ENCODE data around the gene CRNKL1. TPM values are rescaled to one million over a fixed set of nuclear protein-coding genes. Genes with fewer than 3 reads are reported as not detected.
"Not testable (repeated sequence)": the region's sequence is repeated elsewhere in the genome, so short reads cannot be mapped to it uniquely, and the experiment has no call there.

CRNKL1 gene
- total RNA-seq, 1 experiment from 2014 or later: 49.7 TPM

DNA sequence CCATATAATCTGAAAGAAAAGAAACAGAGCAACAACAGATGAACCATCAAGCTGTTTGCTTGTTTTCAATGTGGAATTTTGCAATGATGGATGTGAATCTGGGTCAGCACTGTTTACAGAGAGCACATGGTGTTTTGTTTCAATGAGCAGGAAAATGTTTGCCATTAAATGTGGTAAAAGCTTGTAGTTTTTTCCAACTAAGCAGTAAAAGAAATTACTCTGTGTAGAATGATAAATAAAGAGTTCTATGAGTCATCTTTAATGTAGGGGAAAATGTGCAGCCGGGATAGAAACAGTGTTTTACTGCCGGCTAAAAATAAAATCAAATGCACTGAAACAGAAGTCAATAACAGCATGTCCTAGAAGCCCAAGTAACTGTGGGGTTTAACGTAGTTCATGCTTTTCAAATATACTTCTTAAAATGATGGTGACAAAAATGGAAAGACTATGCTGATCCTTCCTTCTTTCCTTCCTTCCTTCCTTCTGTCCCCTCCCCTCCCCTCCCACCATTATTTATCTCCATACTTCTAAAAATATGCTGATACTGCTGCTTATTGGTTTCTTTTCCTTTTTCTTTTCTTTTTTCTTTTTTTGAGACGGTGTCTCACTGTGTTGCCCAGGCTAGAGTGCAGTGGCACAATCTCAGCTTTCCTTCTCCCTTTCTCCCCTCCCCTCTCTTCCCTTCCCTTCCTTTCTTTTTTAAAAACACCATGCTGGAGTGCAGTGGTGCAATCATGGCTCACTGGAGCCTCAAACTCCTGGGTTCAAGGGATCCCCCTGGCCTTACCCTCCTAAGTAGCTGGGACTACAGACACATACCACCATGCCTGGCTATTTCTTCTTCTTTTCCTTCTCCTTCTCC, 41.4 kb downstream of the CRNKL1 start:
- DNase-seq (ENCODE audit: low read depth): peak; percentile 69

DNA sequence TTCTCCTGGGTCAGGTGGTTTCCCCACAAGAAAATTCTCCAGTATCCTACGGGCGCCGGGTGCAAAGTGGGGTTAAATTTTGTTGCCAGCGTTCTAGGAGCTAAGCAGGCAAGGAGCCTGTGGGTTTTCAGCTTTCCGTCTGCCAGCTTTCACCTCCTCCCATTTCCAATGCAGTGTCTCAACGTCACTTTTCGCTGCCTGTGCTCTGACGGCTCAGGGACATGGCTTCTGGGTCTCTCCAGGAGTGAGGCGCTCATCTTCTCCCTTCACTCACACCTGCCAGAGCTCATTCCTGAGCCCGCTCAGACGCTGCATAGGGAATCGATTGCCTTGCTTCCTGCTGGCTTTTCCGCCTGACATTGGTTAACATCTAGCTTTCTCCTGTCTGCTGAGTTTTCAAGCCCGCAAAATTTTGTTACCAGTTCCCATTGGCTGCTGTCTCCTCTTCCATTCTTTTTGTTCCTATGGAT, 42.4 kb downstream of the CRNKL1 start:
- no peak for DNase-seq (ENCODE audit: low read depth)

DNA sequence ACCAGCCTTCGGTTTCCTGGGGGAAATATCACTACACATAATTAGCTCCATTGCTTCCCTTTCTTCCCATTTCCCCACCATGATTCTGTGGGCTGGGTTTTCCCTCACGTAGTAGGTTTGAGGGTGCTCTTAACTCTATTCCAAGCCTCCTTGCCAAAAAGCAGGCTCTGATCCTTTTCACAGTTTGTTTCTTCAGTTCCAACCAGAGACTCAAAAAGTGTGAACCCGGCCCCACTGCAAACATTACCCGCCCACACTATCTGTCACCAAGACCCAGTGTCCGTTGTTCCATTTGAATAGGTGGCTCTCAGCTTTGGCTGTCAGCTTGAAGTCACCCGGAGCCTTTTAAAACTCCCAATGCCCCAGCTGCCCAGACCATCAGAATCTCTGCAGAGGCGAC, 46.9 kb downstream of the CRNKL1 start:
- no peak for DNase-seq (ENCODE audit: low read depth)

DNA sequence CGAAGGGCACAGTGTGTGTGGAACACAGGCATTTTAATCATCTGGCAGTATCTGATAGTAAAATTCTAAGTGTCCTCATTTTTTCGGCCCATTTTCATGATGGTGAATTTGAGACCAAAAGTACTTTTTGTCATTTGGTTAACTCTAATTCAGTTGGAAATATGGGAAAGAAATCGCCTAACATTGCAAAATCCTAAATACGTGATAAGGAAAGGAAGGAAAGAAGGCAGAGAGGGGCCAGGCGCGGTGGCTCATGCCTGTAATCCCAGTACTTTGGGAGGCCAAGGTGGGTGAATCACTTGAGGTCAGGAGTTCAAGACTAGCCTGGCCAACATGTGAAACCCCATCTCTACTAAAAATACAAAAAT, 48.3 kb downstream of the CRNKL1 start:
- DNase-seq (ENCODE audit: low read depth): not testable (repeated sequence)

DNA sequence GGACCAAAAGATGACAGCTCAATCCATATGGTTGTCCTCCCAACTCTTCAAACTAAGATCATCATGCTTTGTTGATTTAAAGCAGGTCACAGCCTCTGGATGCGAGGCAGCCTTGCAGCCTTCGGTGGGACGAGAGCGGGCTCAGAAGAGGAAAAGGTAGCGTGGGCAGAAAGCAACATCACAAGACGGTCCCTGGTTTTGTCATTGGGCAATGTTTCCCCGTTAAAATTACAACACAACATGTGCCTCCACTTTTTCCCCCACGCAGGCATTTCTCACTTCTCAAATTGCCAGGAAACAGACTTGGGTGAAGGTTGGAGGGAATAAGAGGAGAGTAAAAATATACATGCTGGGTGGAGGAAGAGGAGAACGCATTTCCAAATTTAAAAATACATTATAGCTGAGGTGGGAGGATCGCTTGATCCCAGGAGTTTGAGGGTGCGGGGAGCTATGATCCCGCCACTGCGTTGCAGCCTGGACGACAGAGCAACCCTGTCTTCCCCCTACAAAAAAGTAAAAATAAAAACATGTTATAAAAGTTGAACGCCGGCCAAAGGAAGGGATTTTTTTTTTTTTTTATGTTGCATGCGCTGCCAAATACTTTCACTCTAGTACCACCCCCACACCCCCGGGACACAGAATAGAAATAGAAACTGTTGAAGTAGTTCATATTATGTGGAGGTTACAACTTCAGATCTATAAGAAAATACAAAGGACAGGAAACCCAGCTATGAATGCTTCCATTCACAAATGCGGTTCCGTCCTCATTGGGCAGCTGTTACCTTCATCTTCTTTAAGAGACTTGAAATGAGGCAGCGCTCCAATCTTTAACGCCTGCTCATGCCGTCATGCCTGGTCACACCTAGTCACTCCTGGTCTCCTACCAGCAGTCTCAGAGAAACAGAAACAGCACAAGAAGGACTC, 49.0 kb downstream of the CRNKL1 start:
- peak; percentile 69 for DNase-seq (ENCODE audit: low read depth)

DNA sequence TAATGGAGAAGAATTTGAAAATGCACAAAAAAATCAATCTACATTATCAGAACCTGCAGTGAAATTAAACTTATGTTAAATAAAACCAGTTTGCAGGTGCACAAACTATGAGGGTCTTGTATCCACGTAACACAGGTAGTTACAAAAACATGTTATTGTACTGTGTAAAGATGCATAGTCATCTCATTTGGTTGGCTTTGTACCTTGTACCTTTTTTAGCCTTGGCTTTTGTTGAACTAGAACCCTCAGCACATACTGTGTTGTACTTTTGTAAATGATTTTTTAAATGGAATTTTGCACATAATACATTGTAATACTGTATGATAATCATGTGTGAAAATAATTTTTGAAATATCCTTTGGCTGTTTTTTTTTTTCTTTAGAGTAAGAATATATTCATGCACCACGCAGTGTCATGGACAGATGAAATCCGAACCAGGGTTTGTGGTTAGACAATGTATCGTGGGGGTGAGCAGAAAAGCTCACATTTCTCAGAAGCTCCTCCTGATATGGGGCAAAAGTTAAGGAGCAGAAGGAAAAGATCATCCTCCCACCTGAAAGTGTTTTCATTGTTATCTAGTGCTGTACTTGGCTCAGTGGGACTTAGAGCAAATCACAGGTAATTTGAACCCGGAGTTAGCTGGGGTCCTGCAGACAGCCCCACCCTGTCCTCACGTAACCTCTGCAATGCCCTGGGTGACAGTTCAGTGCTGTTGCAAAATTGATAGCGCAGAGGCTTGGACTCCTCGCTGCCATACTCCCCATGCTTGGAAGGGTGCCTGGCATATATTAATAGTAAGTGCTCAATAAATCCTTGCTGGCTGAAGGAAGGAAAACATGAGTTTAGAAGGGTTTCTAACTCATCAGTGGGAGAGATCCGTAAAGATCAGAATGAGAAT, 49.9 kb downstream of the CRNKL1 start:
- DNase-seq (ENCODE audit: low read depth): peak; percentile 47

GRCh38 chr20:20000211-20000968, 51.9 kb downstream of the CRNKL1 start:
- no peak for DNase-seq (ENCODE audit: low read depth)

- DNase-seq (ENCODE audit: low read depth): no peak
Measured at GRCh38 chr20:19998990-19999705, 53.1 kb downstream of the CRNKL1 start.

DNA sequence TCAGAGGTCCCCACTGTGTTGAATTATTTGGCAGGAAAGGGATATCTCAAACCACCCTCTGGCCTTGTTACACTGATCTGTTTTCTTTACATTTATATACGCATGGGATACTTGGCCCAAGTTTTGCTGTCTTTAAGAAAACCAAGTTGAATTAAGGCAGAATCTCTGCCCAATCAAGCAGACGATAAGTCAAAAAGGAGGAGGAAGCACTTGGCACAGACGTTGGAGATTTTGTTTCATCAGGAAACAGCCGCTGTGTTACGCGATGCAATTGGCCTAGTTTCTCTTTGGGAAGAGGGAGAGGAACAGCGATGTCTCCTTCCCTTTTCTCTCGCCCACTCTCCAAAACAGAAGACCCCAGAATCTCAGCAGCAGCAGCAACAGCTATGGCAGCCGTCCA, 55.3 kb downstream of the CRNKL1 start:
- DNase-seq (ENCODE audit: low read depth): no peak

DNA sequence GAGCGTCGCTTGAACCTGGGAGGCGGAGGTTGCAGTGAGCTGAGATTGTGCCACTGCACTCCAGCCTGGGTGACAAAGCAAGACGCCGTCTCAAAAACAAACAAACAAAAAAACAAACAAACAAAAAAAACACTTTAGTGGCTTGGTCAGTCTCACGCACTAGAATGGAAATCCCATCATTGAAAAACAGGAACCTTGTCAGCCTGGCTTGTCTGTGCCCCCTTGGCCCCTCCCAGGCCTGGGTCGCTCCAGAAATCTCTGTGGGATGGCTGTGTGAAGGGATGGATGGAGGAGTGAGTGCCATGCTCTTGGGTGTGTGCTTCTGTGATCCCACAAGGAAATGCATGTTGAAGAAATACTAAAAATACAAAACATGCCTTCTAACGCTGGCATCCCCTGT, 56.0 kb downstream of the CRNKL1 start:
- DNase-seq (ENCODE audit: low read depth): no peak

GRCh38 chr20:19995220-19995863, 56.9 kb downstream of the CRNKL1 start:
- DNase-seq (ENCODE audit: low read depth): peak; percentile 73

DNA sequence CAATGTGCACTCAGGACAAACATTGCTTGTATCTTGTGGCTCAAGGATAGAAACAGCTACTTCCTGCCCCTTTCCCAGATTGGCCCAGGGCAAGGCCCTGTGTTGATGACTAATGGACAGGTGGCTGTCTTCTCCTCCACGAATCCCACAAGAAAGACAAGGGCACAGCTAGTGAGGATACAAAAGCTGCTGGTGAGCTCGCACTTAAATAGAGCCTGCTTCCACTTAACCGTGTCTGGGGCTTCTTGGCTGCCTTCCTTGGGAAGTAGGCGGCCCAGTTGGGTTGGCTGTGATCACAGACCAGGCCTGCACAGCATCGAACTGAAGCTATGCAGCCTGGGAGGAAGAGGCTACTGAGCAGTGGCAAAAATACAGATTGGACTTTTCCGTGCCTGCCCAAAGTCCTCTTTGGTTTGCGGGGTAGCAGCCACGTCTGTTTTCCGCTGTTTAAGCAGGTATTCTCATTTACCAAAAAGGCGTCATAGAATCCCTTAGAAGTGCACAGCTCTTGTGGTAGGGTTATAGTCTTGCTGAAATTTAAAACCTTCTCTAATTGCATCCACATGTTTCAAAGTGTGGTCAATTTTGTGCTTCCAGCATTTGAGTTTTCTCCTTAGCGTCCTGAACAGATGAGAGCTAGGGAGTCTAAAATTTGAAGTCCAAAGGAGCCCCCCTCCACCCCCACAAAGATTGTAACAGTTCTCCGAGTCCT, 58.2 kb downstream of the CRNKL1 start:
- DNase-seq (ENCODE audit: low read depth): peak; percentile 99

GRCh38 chr20:19992996-19993908, 59.0 kb downstream of the CRNKL1 start:
- DNase-seq (ENCODE audit: low read depth): peak; percentile 100

- DNase-seq (ENCODE audit: low read depth): no peak
Measured at GRCh38 chr20:19991854-19992253, 60.4 kb downstream of the CRNKL1 start.

- no peak for DNase-seq (ENCODE audit: low read depth)
Measured at GRCh38 chr20:19991308-19991707, 61.0 kb downstream of the CRNKL1 start.

- no peak for DNase-seq (ENCODE audit: low read depth)
Measured at GRCh38 chr20:19990850-19991249, 61.4 kb downstream of the CRNKL1 start.

DNA sequence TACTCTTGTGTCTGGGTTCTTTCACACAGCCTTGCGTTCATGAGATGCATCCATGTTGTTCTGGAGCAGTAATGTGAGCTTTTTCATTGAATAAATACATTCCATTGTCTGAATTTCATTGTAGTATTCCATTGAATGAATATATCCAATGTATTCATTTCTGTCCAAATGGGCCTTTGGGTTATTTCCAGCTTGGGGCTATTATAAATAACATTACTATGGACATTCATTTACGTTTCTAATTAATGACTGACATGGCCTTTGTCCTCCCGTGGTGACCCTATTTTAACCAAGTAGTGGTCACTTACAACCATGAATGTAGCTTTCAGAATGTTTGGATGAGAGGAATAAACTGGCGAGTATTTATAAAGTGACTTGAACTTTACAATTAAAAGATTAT, 65.2 kb downstream of the CRNKL1 start:
- no peak for DNase-seq (ENCODE audit: low read depth)

GRCh38 chr20:19986419-19986818, 65.8 kb downstream of the CRNKL1 start:
- DNase-seq (ENCODE audit: low read depth): peak; percentile 89

All from RPMI7951 (cell line).